Cortex of kidney (tissue), 1 donor: ENCODE results near the gene IRF7.

Experiments
- DNase-seq: peaks from one replicate; lab custom pipeline; 2025; lab: John Stamatoyannopoulos, UW

The IRF7 gene

GRCh38 chr11:640021-640706, 24.4 kb upstream of the IRF7 start:
- no peak for DNase-seq

- DNase-seq, result no peak
Observed at GRCh38 chr11:639332-639955, 23.7 kb upstream of the IRF7 start.

GRCh38 chr11:638631-639331, 23.0 kb upstream of the IRF7 start:
- DNase-seq, result no peak

- no peak for DNase-seq
Observed at GRCh38 chr11:637593-638521, 22.1 kb upstream of the IRF7 start.

- no peak for DNase-seq
Observed at GRCh38 chr11:637333-637592, 21.5 kb upstream of the IRF7 start.

GRCh38 chr11:636511-637332, 21.0 kb upstream of the IRF7 start, which contains the start of gene DRD4:
Gene DRD4, plus strand, starts transcription at chr11:637269. Its CDS starts 36 bp downstream, at chr11:637305.
- no peak for DNase-seq

GRCh38 chr11:635945-636510, 20.3 kb upstream of the IRF7 start:
- no peak for DNase-seq

GRCh38 chr11:630871-631270, 15.1 kb upstream of the IRF7 start:
- no peak for DNase-seq

- DNase-seq, result no peak
Observed at GRCh38 chr11:629237-629583, 13.5 kb upstream of the IRF7 start.

GRCh38 chr11:628056-628455, 12.3 kb upstream of the IRF7 start:
- no peak for DNase-seq

GRCh38 chr11:627308-627576, 11.5 kb upstream of the IRF7 start:
- DNase-seq, result no peak

- DNase-seq, result no peak
Observed at GRCh38 chr11:626475-627307, 10.9 kb upstream of the IRF7 start, which contains the start of gene SCT. Gene SCT, minus strand, starts transcription at chr11:627181. Its CDS starts 38 bp downstream, at chr11:627143.

GRCh38 chr11:625636-626268, 10.0 kb upstream of the IRF7 start:
- no peak for DNase-seq

- no peak for DNase-seq
Observed at GRCh38 chr11:624705-625635, 9.2 kb upstream of the IRF7 start, which contains the start of gene CDHR5. Gene CDHR5, minus strand, starts transcription at chr11:624955. Its CDS starts 53 bp downstream, at chr11:624902.

GRCh38 chr11:623999-624704, 8.4 kb upstream of the IRF7 start:
- no peak for DNase-seq

GRCh38 chr11:623349-623869, 7.7 kb upstream of the IRF7 start:
- DNase-seq, result no peak

- DNase-seq, result no peak
Observed at GRCh38 chr11:621838-622237, 6.1 kb upstream of the IRF7 start.
